ENCODE results near the gene ASPG.

ASPG gene

GRCh38 chr14:104076743-104077142 lies 8.8 kb upstream of the ASPG start:
- DNase-seq = no peak

GRCh38 chr14:104078031-104078455 lies 7.5 kb upstream of the ASPG start:
- peak; percentile 83 for DNase-seq

GRCh38 chr14:104080376-104081260 lies 4.9 kb upstream of the ASPG start:
- no peak for DNase-seq

- DNase-seq = no peak
Measured at GRCh38 chr14:104081261-104081835, 4.2 kb upstream of the ASPG start.

- DNase-seq = no peak
Measured at GRCh38 chr14:104081951-104082464, 3.5 kb upstream of the ASPG start.

GRCh38 chr14:104082807-104083206 lies 2.7 kb upstream of the ASPG start:
- DNase-seq = no peak

GRCh38 chr14:104084251-104085002 lies 1.1 kb upstream of the ASPG start:
- DNase-seq = no peak

- DNase-seq = no peak
Measured at GRCh38 chr14:104085889-104086201, 345 bp downstream of the ASPG start.

GRCh38 chr14:104086210-104086660 lies 735 bp downstream of the ASPG start:
- no peak for DNase-seq

GRCh38 chr14:104086661-104087461 lies 1.4 kb downstream of the ASPG start:
- DNase-seq = no peak

GRCh38 chr14:104087505-104087904 lies 2.0 kb downstream of the ASPG start:
- DNase-seq = no peak

- DNase-seq = no peak
Measured at GRCh38 chr14:104087981-104088850, 2.7 kb downstream of the ASPG start.

GRCh38 chr14:104090071-104090748 lies 4.7 kb downstream of the ASPG start:
- DNase-seq = no peak

- DNase-seq = no peak
Measured at GRCh38 chr14:104091061-104091926, 5.8 kb downstream of the ASPG start.

- DNase-seq = no peak
Measured at GRCh38 chr14:104091927-104092771, 6.6 kb downstream of the ASPG start.

GRCh38 chr14:104092931-104093365 lies 7.4 kb downstream of the ASPG start:
- no peak for DNase-seq

GRCh38 chr14:104093366-104094055 lies 8.0 kb downstream of the ASPG start:
- DNase-seq = no peak

GRCh38 chr14:104094056-104094708 lies 8.7 kb downstream of the ASPG start:
- DNase-seq = no peak

Measured in NCI-H2227 treated with DMSO at 0.1 percent for 48 hours (cell line).